Measurements from ENCODE around the gene COL23A1. TPM values are rescaled to one million over a fixed set of nuclear protein-coding genes. Genes with fewer than 3 reads are reported as not detected.

The COL23A1 gene
- polyA plus RNA-seq, 1 donor (not counting 4 experiments of a cell fraction or from before 2014, with no cell fraction given) = not detected

DNA sequence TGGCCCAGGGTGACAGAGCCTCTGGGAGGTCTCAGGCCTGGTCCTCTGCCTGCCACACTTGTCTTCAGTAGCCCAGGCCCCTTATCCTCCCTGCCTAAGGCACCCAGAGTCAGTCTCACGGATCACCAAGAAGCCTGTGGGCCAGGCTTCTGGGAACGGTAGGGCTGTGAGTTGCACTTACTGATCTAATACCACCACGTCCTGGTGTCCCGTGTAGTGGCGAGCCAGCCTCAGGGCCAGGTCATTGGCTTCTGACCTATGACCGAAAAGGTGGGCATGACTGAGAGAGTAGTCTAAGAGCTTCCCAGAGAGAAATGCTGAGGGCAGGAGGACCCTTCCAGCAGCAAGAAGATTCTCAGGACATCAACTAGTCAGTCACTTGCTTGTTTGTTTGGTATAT is 365.0 kb downstream of the COL23A1 start:
- no peaks in the 10 kb centered on the region for H3K9me1 ChIP-seq (ENCODE audit: control insufficient read depth, extremely low read depth, insufficient read depth, low read length)
- peaks cover 10% of the 10 kb centered on the region for H3K79me2 ChIP-seq (ENCODE audit: control insufficient read depth, insufficient read depth, low read length)
- H4K20me1 ChIP-seq (ENCODE audit: control insufficient read depth, extremely low read depth, insufficient read depth, low read length) = peaks cover 4% of the 10 kb centered on the region
- peaks cover 16% of the 10 kb centered on the region for H3K4me1 ChIP-seq (ENCODE audit: control insufficient read depth, extremely low read depth, insufficient read depth, low read length)
- no peaks in the 10 kb centered on the region for H3K27me3 ChIP-seq (ENCODE audit: control insufficient read depth, extremely low read depth, insufficient read depth, low read length)
- TF ChIP-seq CTCF (optimal IDR thresholded peaks at IDR 0.05 in 1 of 3, IDR thresholded peaks at IDR 0.05 in 1 of 3, conservative IDR thresholded peaks at IDR 0.05 in 1 of 3; ENCODE audit: extremely low read depth in 1 of 3, insufficient read depth in 2 of 3, low read length in 3 of 3) (no peak), EZH2 (IDR thresholded peaks at IDR 0.05; ENCODE audit: low read length) (no peak)
- DNase-seq (ENCODE audit: low read depth, low spot score) (no peak), FAIRE-seq (no peak)
- H2AFZ ChIP-seq (ENCODE audit: control insufficient read depth, low read length) = no peak overlapping the region
- H3K4me2 ChIP-seq (ENCODE audit: control insufficient read depth, extremely low read depth, insufficient read depth, low read depth, low read length) = no peak overlapping the region
- peaks cover 13 to 25% of the 10 kb centered on the region in 2 experiments for H3K36me3 ChIP-seq (ENCODE audit: control insufficient read depth in 2 of 2, extremely low read depth in 1 of 2, insufficient read depth in 2 of 2, low read length in 2 of 2)
- no peaks in the 10 kb centered on the region for H3K9me3 ChIP-seq (ENCODE audit: control insufficient read depth, low read depth, low read length)
- no peak overlapping the region for H3K27ac ChIP-seq (ENCODE audit: control insufficient read depth, insufficient read depth, low read length)
- H3K4me3 ChIP-seq (ENCODE audit: control insufficient read depth in 2 of 3, extremely low read depth in 1 of 3, insufficient read depth in 2 of 3, low read depth in 1 of 3, low read length in 3 of 3) = no peak overlapping the region
- dilution Hi-C loops (cut with MboI; ENCODE audit: extremely low pct_ligation_motif_present, low sequenced_read_pairs) = no loop called here
- H3K9ac ChIP-seq (ENCODE audit: control insufficient read depth, extremely low read depth, insufficient read depth, low read length) = no peak overlapping the region

DNA sequence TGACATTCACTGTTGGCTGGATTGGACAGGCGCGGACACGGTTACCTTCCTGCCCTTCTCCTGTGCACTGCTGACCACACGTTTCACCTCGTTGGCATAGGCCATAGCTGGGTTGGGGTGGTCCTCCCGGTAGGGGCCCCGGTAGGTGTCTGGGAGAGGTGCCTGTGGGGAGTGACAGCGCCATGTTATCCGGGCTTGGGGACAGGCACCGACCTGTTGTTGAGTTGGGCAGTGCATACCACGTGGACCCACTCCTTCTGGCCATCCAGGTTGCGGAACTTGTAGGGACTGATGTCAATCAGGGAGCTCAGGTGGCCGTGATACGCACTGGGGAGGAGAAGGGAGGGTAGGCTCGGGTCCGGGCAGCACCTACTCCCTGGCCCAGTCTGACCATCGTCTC is 365.8 kb downstream of the COL23A1 start:
- Histone ChIP-seq H3K4me3 (ENCODE audit: control insufficient read depth in 2 of 3, extremely low read depth in 1 of 3, insufficient read depth in 2 of 3, low read depth in 1 of 3, low read length in 3 of 3) (no peak overlapping the region), H2AFZ (ENCODE audit: control insufficient read depth, low read length) (no peak overlapping the region), H3K9ac (ENCODE audit: control insufficient read depth, extremely low read depth, insufficient read depth, low read length) (no peak overlapping the region), H3K36me3 (ENCODE audit: control insufficient read depth in 2 of 2, extremely low read depth in 1 of 2, insufficient read depth in 2 of 2, low read length in 2 of 2) (peaks cover 14 to 21% of the 10 kb centered on the region in 2 experiments), H3K9me3 (ENCODE audit: control insufficient read depth, low read depth, low read length) (no peaks in the 10 kb centered on the region), H3K9me1 (ENCODE audit: control insufficient read depth, extremely low read depth, insufficient read depth, low read length) (no peaks in the 10 kb centered on the region), H3K4me2 (ENCODE audit: control insufficient read depth, extremely low read depth, insufficient read depth, low read depth, low read length) (no peak overlapping the region), H3K27me3 (ENCODE audit: control insufficient read depth, extremely low read depth, insufficient read depth, low read length) (no peaks in the 10 kb centered on the region), H3K79me2 (ENCODE audit: control insufficient read depth, insufficient read depth, low read length) (peaks cover 4% of the 10 kb centered on the region), H3K4me1 (ENCODE audit: control insufficient read depth, extremely low read depth, insufficient read depth, low read length) (peaks cover 16% of the 10 kb centered on the region), H3K27ac (ENCODE audit: control insufficient read depth, insufficient read depth, low read length) (no peak overlapping the region), H4K20me1 (ENCODE audit: control insufficient read depth, extremely low read depth, insufficient read depth, low read length) (peaks cover 4% of the 10 kb centered on the region)
- no peak for DNase-seq (ENCODE audit: low read depth, low spot score)
- dilution Hi-C loops (cut with MboI; ENCODE audit: extremely low pct_ligation_motif_present, low sequenced_read_pairs) = no loop called here
- no peak for FAIRE-seq
- no peak for TF ChIP-seq EZH2 (IDR thresholded peaks at IDR 0.05; ENCODE audit: low read length)

DNA sequence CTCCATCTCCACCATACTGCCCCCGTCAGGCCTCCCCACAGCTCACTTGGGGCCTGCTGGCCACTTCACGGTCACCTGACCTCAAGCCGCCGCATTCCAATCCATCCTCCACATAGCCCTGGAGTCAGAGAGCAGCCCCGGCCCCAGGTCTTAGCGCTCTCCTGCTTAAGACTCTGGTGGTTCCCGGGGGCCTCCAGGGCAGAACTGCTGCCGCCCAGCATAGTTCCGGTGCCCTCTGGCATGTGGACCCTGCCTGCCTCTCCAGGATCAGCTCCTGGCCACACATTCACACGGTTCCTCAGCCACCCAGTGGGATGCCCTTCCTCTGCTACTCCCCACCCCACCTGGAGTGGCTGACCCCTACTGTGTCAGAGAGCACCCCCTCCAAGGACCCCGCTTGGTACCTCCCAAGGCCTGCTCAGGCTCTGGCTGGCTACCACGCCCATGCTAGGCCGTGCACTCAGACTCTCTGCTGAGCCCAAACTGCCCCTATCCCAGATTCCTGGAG is 366.3 kb downstream of the COL23A1 start:
- dilution Hi-C loops (cut with MboI; ENCODE audit: extremely low pct_ligation_motif_present, low sequenced_read_pairs) = no loop called here
- Histone ChIP-seq H4K20me1 (ENCODE audit: control insufficient read depth, extremely low read depth, insufficient read depth, low read length) (peaks cover 4% of the 10 kb centered on the region), H3K4me2 (ENCODE audit: control insufficient read depth, extremely low read depth, insufficient read depth, low read depth, low read length) (no peak overlapping the region), H3K27me3 (ENCODE audit: control insufficient read depth, extremely low read depth, insufficient read depth, low read length) (no peaks in the 10 kb centered on the region), H3K4me3 (ENCODE audit: control insufficient read depth in 2 of 3, extremely low read depth in 1 of 3, insufficient read depth in 2 of 3, low read depth in 1 of 3, low read length in 3 of 3) (no peak overlapping the region), H2AFZ (ENCODE audit: control insufficient read depth, low read length) (no peak overlapping the region), H3K9me1 (ENCODE audit: control insufficient read depth, extremely low read depth, insufficient read depth, low read length) (no peaks in the 10 kb centered on the region), H3K4me1 (ENCODE audit: control insufficient read depth, extremely low read depth, insufficient read depth, low read length) (peaks cover 16% of the 10 kb centered on the region), H3K9me3 (ENCODE audit: control insufficient read depth, low read depth, low read length) (no peaks in the 10 kb centered on the region), H3K27ac (ENCODE audit: control insufficient read depth, insufficient read depth, low read length) (no peak overlapping the region), H3K9ac (ENCODE audit: control insufficient read depth, extremely low read depth, insufficient read depth, low read length) (no peak overlapping the region), H3K79me2 (ENCODE audit: control insufficient read depth, insufficient read depth, low read length) (peaks cover 2% of the 10 kb centered on the region), H3K36me3 (ENCODE audit: control insufficient read depth in 2 of 2, extremely low read depth in 1 of 2, insufficient read depth in 2 of 2, low read length in 2 of 2) (peaks cover 13 to 20% of the 10 kb centered on the region in 2 experiments)
- TF ChIP-seq CTCF (optimal IDR thresholded peaks at IDR 0.05 in 1 of 3, IDR thresholded peaks at IDR 0.05 in 1 of 3, conservative IDR thresholded peaks at IDR 0.05 in 1 of 3; ENCODE audit: extremely low read depth in 1 of 3, insufficient read depth in 2 of 3, low read length in 3 of 3) (no peak), EZH2 (IDR thresholded peaks at IDR 0.05; ENCODE audit: low read length) (no peak)
- DNase-seq (ENCODE audit: low read depth, low spot score) (no peak), FAIRE-seq (no peak)
